Measurements from ENCODE around the gene JMJD7. TPM values are rescaled to one million over a fixed set of nuclear protein-coding genes. Genes with fewer than 3 reads are reported as not detected.

JMJD7 gene
- total and polyA plus RNA-seq, 9 of the 15 experiments (the other 6 are each of a cell fraction or from before 2014, with no cell fraction given): 1.2 to 13.9 (median 6.1) TPM

GRCh38 chr15:41850482-41851166 is 22.7 kb downstream of the JMJD7 start (continued):
- TF ChIP-seq, protein P1, sequence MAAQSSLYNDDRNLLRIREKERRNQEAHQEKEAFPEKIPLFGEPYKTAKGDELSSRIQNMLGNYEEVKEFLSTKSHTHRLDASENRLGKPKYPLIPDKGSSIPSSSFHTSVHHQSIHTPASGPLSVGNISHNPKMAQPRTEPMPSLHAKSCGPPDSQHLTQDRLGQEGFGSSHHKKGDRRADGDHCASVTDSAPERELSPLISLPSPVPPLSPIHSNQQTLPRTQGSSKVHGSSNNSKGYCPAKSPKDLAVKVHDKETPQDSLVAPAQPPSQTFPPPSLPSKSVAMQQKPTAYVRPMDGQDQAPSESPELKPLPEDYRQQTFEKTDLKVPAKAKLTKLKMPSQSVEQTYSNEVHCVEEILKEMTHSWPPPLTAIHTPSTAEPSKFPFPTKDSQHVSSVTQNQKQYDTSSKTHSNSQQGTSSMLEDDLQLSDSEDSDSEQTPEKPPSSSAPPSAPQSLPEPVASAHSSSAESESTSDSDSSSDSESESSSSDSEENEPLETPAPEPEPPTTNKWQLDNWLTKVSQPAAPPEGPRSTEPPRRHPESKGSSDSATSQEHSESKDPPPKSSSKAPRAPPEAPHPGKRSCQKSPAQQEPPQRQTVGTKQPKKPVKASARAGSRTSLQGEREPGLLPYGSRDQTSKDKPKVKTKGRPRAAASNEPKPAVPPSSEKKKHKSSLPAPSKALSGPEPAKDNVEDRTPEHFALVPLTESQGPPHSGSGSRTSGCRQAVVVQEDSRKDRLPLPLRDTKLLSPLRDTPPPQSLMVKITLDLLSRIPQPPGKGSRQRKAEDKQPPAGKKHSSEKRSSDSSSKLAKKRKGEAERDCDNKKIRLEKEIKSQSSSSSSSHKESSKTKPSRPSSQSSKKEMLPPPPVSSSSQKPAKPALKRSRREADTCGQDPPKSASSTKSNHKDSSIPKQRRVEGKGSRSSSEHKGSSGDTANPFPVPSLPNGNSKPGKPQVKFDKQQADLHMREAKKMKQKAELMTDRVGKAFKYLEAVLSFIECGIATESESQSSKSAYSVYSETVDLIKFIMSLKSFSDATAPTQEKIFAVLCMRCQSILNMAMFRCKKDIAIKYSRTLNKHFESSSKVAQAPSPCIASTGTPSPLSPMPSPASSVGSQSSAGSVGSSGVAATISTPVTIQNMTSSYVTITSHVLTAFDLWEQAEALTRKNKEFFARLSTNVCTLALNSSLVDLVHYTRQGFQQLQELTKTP (IDR thresholded peaks at IDR 0.05; ENCODE audit: low read depth in 1 of 2, partially characterized antibody in 2 of 2): no peak
- TF ChIP-seq ATF2 (CRISPR knock-in tag; IDR thresholded peaks at IDR 0.05) (0 out of 2 replicates have a peak, but pooled peaks have one; percentile 3), ZNF766 (CRISPR knock-in tag; conservative IDR thresholded peaks at IDR 0.05) (no peak), FOXJ3 (CRISPR knock-in tag; IDR thresholded peaks at IDR 0.05) (no peak)
- TF ChIP-seq, protein P2, sequence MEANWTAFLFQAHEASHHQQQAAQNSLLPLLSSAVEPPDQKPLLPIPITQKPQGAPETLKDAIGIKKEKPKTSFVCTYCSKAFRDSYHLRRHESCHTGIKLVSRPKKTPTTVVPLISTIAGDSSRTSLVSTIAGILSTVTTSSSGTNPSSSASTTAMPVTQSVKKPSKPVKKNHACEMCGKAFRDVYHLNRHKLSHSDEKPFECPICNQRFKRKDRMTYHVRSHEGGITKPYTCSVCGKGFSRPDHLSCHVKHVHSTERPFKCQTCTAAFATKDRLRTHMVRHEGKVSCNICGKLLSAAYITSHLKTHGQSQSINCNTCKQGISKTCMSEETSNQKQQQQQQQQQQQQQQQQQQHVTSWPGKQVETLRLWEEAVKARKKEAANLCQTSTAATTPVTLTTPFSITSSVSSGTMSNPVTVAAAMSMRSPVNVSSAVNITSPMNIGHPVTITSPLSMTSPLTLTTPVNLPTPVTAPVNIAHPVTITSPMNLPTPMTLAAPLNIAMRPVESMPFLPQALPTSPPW (CRISPR knock-in tag; IDR thresholded peaks at IDR 0.05): no peak
- TF ChIP-seq, protein P3, sequence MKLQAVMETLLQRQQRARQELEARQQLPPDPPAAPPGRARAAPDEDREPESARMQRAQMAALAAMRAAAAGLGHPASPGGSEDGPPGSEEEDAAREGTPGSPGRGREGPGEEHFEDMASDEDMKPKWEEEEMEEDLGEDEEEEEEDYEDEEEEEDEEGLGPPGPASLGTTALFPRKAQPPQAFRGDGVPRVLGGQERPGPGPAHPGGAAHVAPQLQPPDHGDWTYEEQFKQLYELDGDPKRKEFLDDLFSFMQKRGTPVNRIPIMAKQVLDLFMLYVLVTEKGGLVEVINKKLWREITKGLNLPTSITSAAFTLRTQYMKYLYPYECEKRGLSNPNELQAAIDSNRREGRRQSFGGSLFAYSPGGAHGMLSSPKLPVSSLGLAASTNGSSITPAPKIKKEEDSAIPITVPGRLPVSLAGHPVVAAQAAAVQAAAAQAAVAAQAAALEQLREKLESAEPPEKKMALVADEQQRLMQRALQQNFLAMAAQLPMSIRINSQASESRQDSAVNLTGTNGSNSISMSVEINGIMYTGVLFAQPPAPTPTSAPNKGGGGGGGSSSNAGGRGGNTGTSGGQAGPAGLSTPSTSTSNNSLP (IDR thresholded peaks at IDR 0.05; ENCODE audit: borderline replicate concordance, low read depth, low read length): no peak
